ENCODE data around the gene EIF3A.

GRCh38 chr10:119059557-119059956 is 21.1 kb downstream of the EIF3A start:
- TF ChIP-seq BHLHE40 (IDR thresholded peaks at IDR 0.05; ENCODE audit: borderline replicate concordance) (no peak), SP1 (IDR thresholded peaks at IDR 0.05) (no peak), NFRKB (IDR thresholded peaks at IDR 0.05) (no peak), FOXM1 (IDR thresholded peaks at IDR 0.05; ENCODE audit: borderline replicate concordance) (no peak), HDGF (IDR thresholded peaks at IDR 0.05; ENCODE audit: borderline replicate concordance) (no peak), ARNT (IDR thresholded peaks at IDR 0.05) (no peak), ZNF384 (IDR thresholded peaks at IDR 0.05) (no peak), L3MBTL2 (conservative IDR thresholded peaks at IDR 0.05) (no peak), FOXK2 (IDR thresholded peaks at IDR 0.05) (no peak), TARDBP (IDR thresholded peaks at IDR 0.05) (no peak), LEF1 (IDR thresholded peaks at IDR 0.05; ENCODE audit: borderline replicate concordance) (no peak)
